Endometrial microvascular endothelial cells (primary cell): ENCODE measurements around the gene AKNA. TPM values are rescaled to one million over a fixed set of nuclear protein-coding genes. Genes with fewer than 3 reads are reported as not detected.

Source experiments
- in situ Hi-C: cut with HindIII; loops from 2 replicates; pipeline ENCODE4 v1.10.0; 2017; ENCODE audit warnings: low sequenced_read_pairs, low pct_unique_long_range_greater_than_20kb; ENCODE audit errors: inconsistent ontology term
- total RNA-seq: library from RNA; depleted of rRNA; stranded (reverse); fragments of >200 nt; gene quantifications from one replicate; pipeline ENCODE4 v1.2.3, GENCODE V29; 2015; ENCODE audit errors: inconsistent ontology term

The AKNA gene
- total RNA-seq, 1 donor from 2014 or later, result 14.9 TPM

- in situ Hi-C loops, result no loop called here
Observed at GRCh38 chr9:114383521-114384231, 4.1 kb downstream of the AKNA start.

GRCh38 chr9:114382699-114383520 is 4.9 kb downstream of the AKNA start:
- in situ Hi-C loops, result no loop called here

GRCh38 chr9:114378883-114379282 is 8.9 kb downstream of the AKNA start:
- in situ Hi-C loops, result no loop called here

- in situ Hi-C loops, result no loop called here
Observed at GRCh38 chr9:114378016-114378415, 9.8 kb downstream of the AKNA start.

GRCh38 chr9:114376586-114377445 is 11.0 kb downstream of the AKNA start:
- in situ Hi-C loops, result no loop called here

- in situ Hi-C loops, result no loop called here
Observed at GRCh38 chr9:114375386-114376175, 12.2 kb downstream of the AKNA start.

- in situ Hi-C loops, result no loop called here
Observed at GRCh38 chr9:114374936-114375335, 12.8 kb downstream of the AKNA start.

- in situ Hi-C loops, result no loop called here
Observed at GRCh38 chr9:114373960-114374730, 13.6 kb downstream of the AKNA start.

- in situ Hi-C loops, result no loop called here
Observed at GRCh38 chr9:114372921-114373448, 14.8 kb downstream of the AKNA start.

GRCh38 chr9:114371973-114372917 is 15.5 kb downstream of the AKNA start:
- in situ Hi-C loops, result no loop called here

- in situ Hi-C loops, result no loop called here
Observed at GRCh38 chr9:114371343-114371944, 16.3 kb downstream of the AKNA start.

GRCh38 chr9:114370968-114371320 is 16.8 kb downstream of the AKNA start:
- in situ Hi-C loops, result no loop called here

- in situ Hi-C loops, result no loop called here
Observed at GRCh38 chr9:114370251-114370967, 17.4 kb downstream of the AKNA start.

- in situ Hi-C loops, result no loop called here
Observed at GRCh38 chr9:114369216-114370130, 18.3 kb downstream of the AKNA start.
